HG02970 (cell line): Measurements from ENCODE around the gene TLE4.

Experiments used
- ATAC-seq: cut with Tn5 transposase; IDR thresholded peaks from one replicate; pipeline ENCODE4 v1.9.1; 2021; ENCODE audit warnings: mild to moderate bottlenecking, moderate library complexity, moderate number of reproducible peaks; ENCODE audit not compliant: unreplicated experiment, low FRiP score

Gene TLE4

GRCh38 chr9:79660615-79661014, 88.8 kb downstream of the TLE4 start:
- no peak for ATAC-seq

- no peak for ATAC-seq
Observed at GRCh38 chr9:79661279-79661678, 89.5 kb downstream of the TLE4 start.

GRCh38 chr9:79661886-79662536, 90.2 kb downstream of the TLE4 start:
- ATAC-seq: no peak

- no peak for ATAC-seq
Observed at GRCh38 chr9:79662537-79662956, 90.8 kb downstream of the TLE4 start.

GRCh38 chr9:79663300-79663699, 91.5 kb downstream of the TLE4 start:
- no peak for ATAC-seq

GRCh38 chr9:79663878-79664277, 92.1 kb downstream of the TLE4 start:
- ATAC-seq: no peak

- ATAC-seq: no peak
Observed at GRCh38 chr9:79664375-79664831, 92.6 kb downstream of the TLE4 start.

- no peak for ATAC-seq
Observed at GRCh38 chr9:79665369-79665768, 93.6 kb downstream of the TLE4 start.

- no peak for ATAC-seq
Observed at GRCh38 chr9:79665931-79666330, 94.2 kb downstream of the TLE4 start.

GRCh38 chr9:79667120-79667519, 95.4 kb downstream of the TLE4 start:
- no peak for ATAC-seq

GRCh38 chr9:79667817-79668436, 96.2 kb downstream of the TLE4 start:
- ATAC-seq: no peak

- ATAC-seq: no peak
Observed at GRCh38 chr9:79668956-79669355, 97.2 kb downstream of the TLE4 start.

- ATAC-seq: no peak
Observed at GRCh38 chr9:79670269-79670961, 98.7 kb downstream of the TLE4 start.

GRCh38 chr9:79671558-79671957, 99.8 kb downstream of the TLE4 start:
- no peak for ATAC-seq

- ATAC-seq: no peak
Observed at GRCh38 chr9:79672236-79672635, 100.5 kb downstream of the TLE4 start.

- no peak for ATAC-seq
Observed at GRCh38 chr9:79672891-79673290, 101.1 kb downstream of the TLE4 start.

GRCh38 chr9:79673614-79674013, 101.8 kb downstream of the TLE4 start:
- ATAC-seq: no peak

GRCh38 chr9:79674052-79674777, 102.5 kb downstream of the TLE4 start:
- no peak for ATAC-seq

GRCh38 chr9:79681576-79681975, 109.8 kb downstream of the TLE4 start:
- no peak for ATAC-seq

- ATAC-seq: no peak
Observed at GRCh38 chr9:79682076-79682736, 110.4 kb downstream of the TLE4 start.

- ATAC-seq: no peak
Observed at GRCh38 chr9:79684059-79684458, 112.3 kb downstream of the TLE4 start.
